Spinal cord (tissue), 10 donors: ENCODE results near the gene PERM1. TPM values are rescaled to one million over a fixed set of nuclear protein-coding genes. Genes with fewer than 3 reads are reported as not detected.

Experiments used
- DNase-seq, 6 donors: peaks; one replicate each; pipeline versions ENCODE4 v3.0.0 to v3.0.0-alpha.2; 2013 to 2015; ENCODE audit warnings: low spot score in 6 of 6, low read depth in 4 of 6
- H3K27ac ChIP-seq: one replicate; pipeline ENCODE4 v1.5.1; 2013; ENCODE audit warnings: low read depth, low read length, control low read depth
- H3K27me3 ChIP-seq: one replicate; pipeline ENCODE4 v1.6.1; 2013; ENCODE audit warnings: low read length; ENCODE audit not compliant: control insufficient read depth, insufficient read depth
- H3K36me3 ChIP-seq: one replicate; pipeline ENCODE4 v1.6.1; 2013; ENCODE audit warnings: low read length; ENCODE audit not compliant: control insufficient read depth, insufficient read depth
- H3K4me1 ChIP-seq: one replicate; pipeline ENCODE4 v1.6.1; 2013; ENCODE audit warnings: low read length; ENCODE audit not compliant: control insufficient read depth, insufficient read depth
- H3K4me3 ChIP-seq: one replicate; pipeline ENCODE4 v1.5.1; 2013; ENCODE audit warnings: low read depth, low read length, control low read depth
- H3K9me3 ChIP-seq: one replicate; pipeline ENCODE4 v1.6.1; 2013; ENCODE audit warnings: low read length; ENCODE audit not compliant: control insufficient read depth, insufficient read depth
- WGBS: methylation state at CpG from one replicate; pipeline ENCODE4 v1.1.5; 2013; ENCODE audit warnings: missing lambda C conversion rate; ENCODE audit not compliant: insufficient coverage; 5-methylcytosine and 5-hydroxymethylcytosine counted together
- polyA plus RNA-seq, 2 donors: library from polyadenylated mRNA; unstranded; fragments of 120-200 nt; gene quantifications; one replicate each; pipeline ENCODE4 v1.2.1, GENCODE V29; 2013; ENCODE audit not compliant: insufficient read length in 2 of 2
- small RNA-seq: library from RNA; depleted of rRNA; stranded (forward); fragments of <200 nt; gene quantifications from one replicate; pipeline ENCODE3, GENCODE V24; 2014; ENCODE audit warnings: low replicate concordance
- total RNA-seq, 2 donors: library from RNA; depleted of rRNA in 1 of 2; stranded (reverse); fragments of 120-200 nt in 1 of 2; fragments of >200 nt in 1 of 2; gene quantifications; one replicate each; pipeline versions ENCODE4 v1.2.3 to v1.2.4, GENCODE V29; 2013 to 2014
- donor health status: healthy.

The PERM1 gene
- total and polyA plus RNA-seq, 4 donors: 0.39 TPM; not detected in 3

DNA sequence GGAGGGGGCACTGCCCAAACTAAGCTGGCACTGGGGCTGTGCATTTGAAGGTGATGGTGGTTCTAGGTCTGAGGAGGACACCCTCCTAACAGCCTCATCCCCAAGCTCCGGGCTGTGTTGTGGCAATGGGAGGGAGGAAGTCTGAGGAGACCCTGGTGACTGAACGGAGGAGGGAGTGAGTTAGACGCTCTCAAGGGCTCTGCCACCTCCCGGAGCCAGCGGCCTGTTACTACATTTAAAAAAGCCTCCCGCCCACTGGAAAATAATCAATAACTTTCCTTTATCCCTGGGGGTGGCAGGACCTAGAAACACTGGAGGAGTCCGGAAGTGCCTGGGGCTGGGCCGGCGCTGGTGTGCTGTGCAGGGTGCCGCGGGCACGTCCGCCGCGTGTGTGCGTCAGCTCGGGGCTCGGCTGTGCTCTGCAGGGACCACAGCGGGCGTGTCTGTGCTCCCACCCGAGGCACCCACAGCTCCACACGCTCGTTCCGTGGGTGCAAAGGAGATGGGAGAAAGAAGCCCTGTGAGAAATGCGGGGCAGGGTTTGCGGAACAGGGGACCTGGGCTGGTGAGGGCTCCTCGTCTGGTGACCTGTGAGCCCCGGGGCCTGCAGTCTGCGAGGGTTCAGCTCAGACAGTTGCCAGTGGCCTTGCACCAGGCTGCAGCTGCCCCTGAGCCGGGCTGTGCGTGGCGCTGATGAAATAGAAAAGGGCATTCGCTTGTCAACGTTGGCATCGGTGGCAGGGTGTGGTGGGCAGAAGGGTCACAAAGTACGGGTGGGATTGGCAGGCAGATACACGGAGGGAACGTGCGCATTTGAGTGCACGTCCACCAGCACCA lies 52.9 kb downstream of the PERM1 start:
- no peak for DNase-seq
- Histone ChIP-seq H3K9me3 (no peaks in the 10 kb centered on the region), H3K27me3 (peaks cover 72% of the 10 kb centered on the region), H3K4me1 (peaks cover 52% of the 10 kb centered on the region), H3K27ac (no peak overlapping the region), H3K36me3 (peaks cover 59% of the 10 kb centered on the region), H3K4me3 (no peak overlapping the region)
- WGBS: 75% methylated on average over 34 of the region's 40 CpGs

DNA sequence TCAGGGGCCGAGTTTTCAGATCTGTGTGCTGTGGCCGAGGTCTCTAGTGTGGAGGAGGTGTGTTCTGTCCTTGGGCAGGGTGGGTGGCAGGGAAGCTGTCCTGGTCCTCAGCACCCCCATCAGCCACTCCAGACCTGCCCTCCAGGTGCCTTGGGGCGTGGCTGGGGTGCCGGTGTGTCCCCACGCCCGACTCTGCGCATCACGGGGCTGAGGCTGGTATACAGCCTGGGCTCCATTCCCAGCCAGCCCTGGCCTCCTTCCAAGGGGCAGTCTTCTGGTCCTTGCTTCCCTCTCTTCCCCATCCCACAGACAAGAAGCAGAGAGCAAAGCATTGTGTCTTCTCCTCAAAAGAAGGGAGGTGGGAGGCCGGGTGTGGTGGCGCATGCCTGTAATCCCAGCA lies 54.1 kb downstream of the PERM1 start:
- H3K27me3 ChIP-seq: peaks cover 71% of the 10 kb centered on the region
- H3K36me3 ChIP-seq: peaks cover 52% of the 10 kb centered on the region
- no peak overlapping the region for H3K4me3 ChIP-seq
- no peak overlapping the region for H3K27ac ChIP-seq
- no peaks in the 10 kb centered on the region for H3K9me3 ChIP-seq
- H3K4me1 ChIP-seq: peaks cover 54% of the 10 kb centered on the region
- DNase-seq: no peak
- WGBS: 59% methylated on average over 8 of the region's 10 CpGs

DNA sequence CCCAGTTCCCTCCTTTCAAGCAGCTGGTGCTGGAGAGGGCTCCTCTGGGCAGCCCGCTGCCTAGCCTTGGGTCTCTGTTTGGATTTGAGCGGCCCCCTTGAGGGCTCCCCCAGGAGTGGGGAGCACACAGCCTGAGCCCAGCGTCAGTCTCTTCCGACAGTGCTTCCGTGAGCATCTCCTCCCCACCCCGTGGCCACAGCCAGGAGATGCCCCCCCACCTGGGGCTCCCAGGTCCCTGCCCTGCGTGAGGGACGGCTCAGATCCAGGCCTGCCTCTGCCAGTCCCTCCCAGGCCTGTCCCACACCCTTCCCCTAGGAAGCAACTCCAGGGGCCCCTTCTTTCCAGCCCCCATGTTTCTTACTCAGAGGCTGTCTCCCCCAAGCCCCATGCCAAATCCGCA lies 54.7 kb downstream of the PERM1 start:
- no peak overlapping the region for H3K27ac ChIP-seq
- no peak overlapping the region for H3K4me3 ChIP-seq
- peaks cover 69% of the 10 kb centered on the region for H3K27me3 ChIP-seq
- H3K4me1 ChIP-seq: peaks cover 55% of the 10 kb centered on the region
- H3K9me3 ChIP-seq: no peaks in the 10 kb centered on the region
- WGBS: 56% methylated on average over 9 of the region's 9 CpGs
- peaks cover 47% of the 10 kb centered on the region for H3K36me3 ChIP-seq
- no peak for DNase-seq

DNA sequence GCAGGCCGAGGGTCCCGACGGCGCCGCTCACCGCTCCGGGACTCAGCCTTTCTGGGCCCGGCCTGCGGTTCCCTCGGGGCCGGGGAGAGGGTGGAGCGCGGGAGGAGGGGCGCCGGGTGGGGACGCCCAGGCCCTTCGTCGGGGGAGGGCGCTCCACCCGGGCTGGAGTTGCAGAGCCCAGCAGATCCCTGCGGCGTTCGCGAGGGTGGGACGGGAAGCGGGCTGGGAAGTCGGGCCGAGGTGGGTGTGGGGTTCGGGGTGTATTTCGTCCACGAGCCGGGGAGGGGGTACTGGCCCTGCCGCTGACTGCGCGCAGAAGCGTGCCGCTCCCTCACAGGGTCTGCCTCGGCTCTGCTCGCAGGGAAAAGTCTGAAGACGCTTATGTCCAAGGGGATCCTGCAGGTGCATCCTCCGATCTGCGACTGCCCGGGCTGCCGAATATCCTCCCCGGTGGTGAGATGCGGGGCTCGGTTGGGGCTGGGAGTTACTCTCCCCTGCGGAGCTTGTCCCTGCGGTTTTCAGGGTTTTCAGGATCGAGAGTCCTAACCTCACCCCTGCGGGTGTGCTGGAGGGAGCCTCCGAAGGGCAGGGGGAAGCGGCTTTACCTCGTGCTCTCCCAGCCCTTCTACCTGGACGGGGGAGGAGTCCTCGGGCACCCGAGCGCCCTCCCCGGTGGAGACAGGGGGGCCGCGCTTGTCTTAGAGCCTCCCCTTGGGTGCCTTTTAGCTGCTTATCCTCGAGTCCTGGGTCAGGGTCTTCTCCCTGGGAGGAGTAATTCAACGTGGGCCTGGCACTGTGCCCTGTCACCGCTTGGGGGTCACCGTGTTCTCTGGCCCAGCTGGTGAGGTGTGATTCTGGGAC lies 56.1 kb downstream of the PERM1 start:
- Histone ChIP-seq H3K4me3 (peak overlapping the region; percentile 37), H3K36me3 (peaks cover 44% of the 10 kb centered on the region), H3K4me1 (peaks cover 66% of the 10 kb centered on the region), H3K27ac (no peak overlapping the region), H3K27me3 (peaks cover 65% of the 10 kb centered on the region), H3K9me3 (no peaks in the 10 kb centered on the region)
- 3% methylated on average over 60 of the region's 65 CpGs for WGBS
- DNase-seq: no peak

Small RNA genes within 50 kb of the gene (small RNA-seq; reads per million reads assigned to genes)
- gene AL645608.3: not detected

Other genes starting within 250 kb of the PERM1 start
- 10 to 100 TPM; 12.0 to 29.5 TPM for gene SAMD11, start 58.2 kb downstream of the PERM1 start, total RNA-seq
- gene SAMD11, start 58.2 kb downstream of the PERM1 start, polyA plus RNA-seq: 10 to 100 TPM; 28.3 to 36.9 TPM
- gene NOC2L, start 22.8 kb downstream of the PERM1 start, total RNA-seq: 10 to 100 TPM; 33.1 to 48.3 TPM
- gene NOC2L, start 22.8 kb downstream of the PERM1 start, polyA plus RNA-seq: 10 to 100 TPM; 63.6 to 68.5 TPM
- gene KLHL17, start 21.5 kb downstream of the PERM1 start, total RNA-seq: 1 to 10 TPM; 5.4 to 9.1 TPM
- gene KLHL17, start 21.5 kb downstream of the PERM1 start, polyA plus RNA-seq: 10 to 100 TPM; 26.0 to 27.4 TPM
- not detected for gene PLEKHN1, start 15.6 kb downstream of the PERM1 start, total RNA-seq
- under 1 TPM in 1 of 2 donors, not detected in 1; 0.26 TPM for gene PLEKHN1, start 15.6 kb downstream of the PERM1 start, polyA plus RNA-seq
- gene HES4, start 18.0 kb upstream of the PERM1 start, total RNA-seq: 10 to 100 TPM; 12.3 to 77.1 TPM
- 10 to 100 TPM; 72.3 to 74.0 TPM for gene HES4, start 18.0 kb upstream of the PERM1 start, polyA plus RNA-seq
- gene ISG15, start 31.4 kb upstream of the PERM1 start, total RNA-seq: 10 to 100 TPM; 34.4 to 48.8 TPM
- gene ISG15, start 31.4 kb upstream of the PERM1 start, polyA plus RNA-seq: 10 to 100 TPM; 27.7 to 28.0 TPM
- gene AGRN, start 38.0 kb upstream of the PERM1 start, total RNA-seq: 10 to 100 TPM; 62.8 to 75.7 TPM
- 100 to 1,000 TPM; 274 to 280 TPM for gene AGRN, start 38.0 kb upstream of the PERM1 start, polyA plus RNA-seq
- gene RNF223, start 92.2 kb upstream of the PERM1 start, total RNA-seq: not detected
- under 1 TPM in 1 of 2 donors, not detected in 1; 0.20 TPM for gene RNF223, start 92.2 kb upstream of the PERM1 start, polyA plus RNA-seq
- gene C1orf159, start 134.0 kb upstream of the PERM1 start, total RNA-seq: 1 to 10 TPM; 4.4 to 9.9 TPM
- 10 to 100 TPM; 22.3 to 27.0 TPM for gene C1orf159, start 134.0 kb upstream of the PERM1 start, polyA plus RNA-seq
- gene TTLL10, start 191.8 kb upstream of the PERM1 start, total RNA-seq: 1 to 10 TPM in 1 of 2 donors, under 1 TPM in 1; 0.79 to 2.1 TPM
- gene TTLL10, start 191.8 kb upstream of the PERM1 start, polyA plus RNA-seq: 1 to 10 TPM; 1.2 to 1.3 TPM
- gene TNFRSF18, start 224.5 kb upstream of the PERM1 start, total RNA-seq: under 1 TPM; 0.20 to 0.22 TPM
- gene TNFRSF18, start 224.5 kb upstream of the PERM1 start, polyA plus RNA-seq: under 1 TPM; 0.36 to 0.68 TPM
- gene TNFRSF4, start 232.1 kb upstream of the PERM1 start, total RNA-seq: 1 to 10 TPM in 1 of 2 donors, under 1 TPM in 1; 0.20 to 1.5 TPM
- gene TNFRSF4, start 232.1 kb upstream of the PERM1 start, polyA plus RNA-seq: 1 to 10 TPM; 1.0 to 1.2 TPM
- gene SDF4, start 249.9 kb upstream of the PERM1 start, total RNA-seq: 10 to 100 TPM; 31.0 to 86.7 TPM
- 100 to 1,000 TPM; 125 to 160 TPM for gene SDF4, start 249.9 kb upstream of the PERM1 start, polyA plus RNA-seq